ENCODE measurements around the gene OR2L13.
"Not testable (repeated sequence)": the region's sequence is repeated elsewhere in the genome, so short reads cannot be mapped to it uniquely, and the experiment has no call there.

Gene OR2L13, protein sequence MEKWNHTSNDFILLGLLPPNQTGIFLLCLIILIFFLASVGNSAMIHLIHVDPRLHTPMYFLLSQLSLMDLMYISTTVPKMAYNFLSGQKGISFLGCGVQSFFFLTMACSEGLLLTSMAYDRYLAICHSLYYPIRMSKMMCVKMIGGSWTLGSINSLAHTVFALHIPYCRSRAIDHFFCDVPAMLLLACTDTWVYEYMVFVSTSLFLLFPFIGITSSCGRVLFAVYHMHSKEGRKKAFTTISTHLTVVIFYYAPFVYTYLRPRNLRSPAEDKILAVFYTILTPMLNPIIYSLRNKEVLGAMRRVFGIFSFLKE

DNA sequence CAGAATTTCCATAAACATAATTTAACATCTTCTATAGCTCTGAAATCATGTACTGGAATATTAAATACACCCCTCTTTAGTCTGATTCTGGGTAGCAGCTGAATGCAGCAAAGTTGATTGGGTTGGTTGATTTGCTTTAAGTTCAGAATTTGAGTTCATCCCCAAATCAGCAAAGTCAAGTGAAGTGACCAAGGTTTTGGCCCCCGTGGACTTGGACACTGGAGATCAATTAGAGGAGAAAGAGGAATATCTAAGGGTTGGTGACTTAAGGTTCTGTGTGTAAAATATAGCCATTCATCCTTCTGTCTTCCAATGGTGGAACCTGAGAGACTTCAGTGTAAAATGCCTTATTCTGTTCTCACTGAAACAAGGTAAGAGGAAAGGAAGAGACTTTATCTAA lies at the start of gene OR2L13:
Gene OR2L13 (plus strand): TSS at position 301 of the 400 bp plus-strand sequence. CDS start 4,192 bp downstream, outside the sequence.
- DNase-seq, result no peak

DNA sequence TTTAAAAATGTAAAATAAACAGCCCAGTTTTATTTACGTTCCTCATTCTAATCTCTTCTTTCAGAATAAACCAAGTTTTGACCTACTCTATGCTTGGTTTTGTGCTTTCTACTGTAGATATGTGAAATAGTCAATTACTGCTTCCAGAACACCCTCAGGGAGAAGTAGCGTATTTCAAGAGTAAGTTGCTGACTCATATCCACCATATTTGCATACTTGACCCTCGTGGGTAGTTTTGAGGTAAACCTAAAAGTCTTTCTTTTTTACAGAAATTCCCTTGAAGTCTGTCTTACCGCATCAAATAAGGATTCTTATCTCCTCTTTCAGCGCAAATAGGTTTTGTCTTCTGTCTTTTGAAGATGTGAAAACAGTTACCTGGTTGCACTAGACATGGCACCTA lies 49.8 kb upstream of the OR2L13 start:
- DNase-seq, result no peak

DNA sequence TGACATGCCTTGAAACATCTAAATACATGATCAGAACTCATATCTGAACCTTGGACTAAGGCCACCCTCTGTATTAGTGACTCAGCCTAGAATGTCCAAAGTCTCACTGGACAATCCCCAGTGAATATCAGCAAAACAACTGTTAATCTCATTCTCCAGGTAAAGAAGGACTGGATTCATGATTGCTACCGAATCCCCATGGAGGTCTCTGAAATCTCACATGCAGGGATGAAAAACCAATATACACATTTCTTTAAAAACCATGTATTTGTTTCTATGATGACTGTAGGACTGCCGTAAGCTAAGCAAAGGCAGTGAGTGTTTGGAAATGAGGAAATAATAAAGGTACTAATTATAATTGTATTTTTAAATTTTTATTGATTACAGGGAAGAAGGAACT lies 48.4 kb upstream of the OR2L13 start, which contains the start of gene OR2L3:
Gene OR2L3 (plus strand): TSS at position 301 of the 400 bp plus-strand sequence. CDS start 13,846 bp downstream, outside the sequence.
- DNase-seq, result no peak

DNA sequence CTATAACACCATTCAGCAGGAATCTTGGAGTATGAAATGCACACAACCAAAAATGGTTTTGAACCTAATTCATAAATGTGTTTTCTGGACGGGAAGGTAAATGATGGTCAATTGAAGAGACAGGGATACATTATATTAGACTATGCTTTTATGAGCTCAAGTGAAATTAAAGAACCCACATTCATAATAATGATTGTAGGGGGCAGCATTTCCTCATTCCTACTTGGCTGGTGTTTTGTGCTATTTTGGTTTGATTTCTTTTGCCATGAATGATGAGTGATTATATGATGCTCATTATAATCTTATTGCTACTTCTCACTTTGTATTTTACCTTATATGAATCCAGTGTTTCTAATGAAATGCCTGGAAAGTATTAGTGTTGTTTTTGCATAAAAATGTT lies 48.0 kb upstream of the OR2L13 start:
- no peak for DNase-seq

DNA sequence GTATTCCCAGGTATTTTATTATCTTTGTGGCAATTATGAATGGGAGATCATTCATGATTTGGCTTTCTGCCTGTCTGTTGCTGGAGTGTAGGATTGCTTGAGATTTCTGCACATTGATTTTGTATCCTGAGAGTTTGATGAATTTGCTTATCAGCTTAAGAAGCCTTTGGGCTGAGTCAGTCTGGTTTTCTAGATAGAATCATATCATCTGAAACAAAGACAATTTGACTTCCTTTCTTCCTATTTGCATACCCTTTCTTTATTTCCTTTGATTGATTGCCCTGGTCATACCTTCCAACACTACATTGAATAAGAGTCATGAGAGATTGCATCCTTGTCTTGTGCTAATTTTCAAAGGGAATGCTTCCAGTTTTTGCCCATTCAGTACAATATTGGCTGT lies 40.3 kb upstream of the OR2L13 start:
- DNase-seq, result no peak

DNA sequence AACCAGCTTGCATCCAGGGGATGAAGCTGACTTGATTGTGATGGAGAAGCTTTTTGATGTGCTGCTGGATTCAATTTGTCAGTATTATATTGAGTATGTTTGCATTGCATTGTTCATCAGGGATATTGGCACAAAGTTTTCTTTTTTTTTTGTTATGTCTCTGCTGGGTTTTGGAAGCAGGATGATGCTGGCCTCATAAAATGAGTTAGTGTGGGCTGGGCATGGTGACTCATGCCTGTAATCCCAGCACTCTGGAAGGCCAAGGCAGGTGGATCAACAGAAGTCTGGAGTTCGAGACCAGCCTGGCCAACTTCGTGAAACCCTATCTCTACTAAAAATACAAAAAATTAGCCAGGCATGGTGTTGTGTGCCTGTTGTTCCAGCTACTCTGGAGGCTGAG lies 39.7 kb upstream of the OR2L13 start:
- no peak for DNase-seq

DNA sequence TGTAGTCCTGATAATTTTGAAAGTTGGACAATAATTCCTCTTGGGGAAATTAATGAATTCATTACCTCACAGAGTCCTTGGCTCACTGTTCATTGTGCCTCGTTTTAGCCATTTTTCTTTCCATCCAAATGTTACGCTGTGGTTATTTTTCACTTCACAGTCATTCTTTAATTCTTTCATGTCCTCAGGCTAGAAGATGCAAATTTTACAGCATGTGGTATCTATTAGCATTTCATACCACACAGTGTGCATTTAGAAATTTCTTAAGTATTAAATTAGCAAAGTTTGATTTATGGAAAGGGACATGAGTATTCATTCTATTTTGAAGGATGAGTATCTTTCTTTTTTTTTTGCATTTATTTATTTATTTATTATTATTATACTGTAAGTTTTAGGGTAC lies 29.9 kb upstream of the OR2L13 start:
- DNase-seq, result no peak

DNA sequence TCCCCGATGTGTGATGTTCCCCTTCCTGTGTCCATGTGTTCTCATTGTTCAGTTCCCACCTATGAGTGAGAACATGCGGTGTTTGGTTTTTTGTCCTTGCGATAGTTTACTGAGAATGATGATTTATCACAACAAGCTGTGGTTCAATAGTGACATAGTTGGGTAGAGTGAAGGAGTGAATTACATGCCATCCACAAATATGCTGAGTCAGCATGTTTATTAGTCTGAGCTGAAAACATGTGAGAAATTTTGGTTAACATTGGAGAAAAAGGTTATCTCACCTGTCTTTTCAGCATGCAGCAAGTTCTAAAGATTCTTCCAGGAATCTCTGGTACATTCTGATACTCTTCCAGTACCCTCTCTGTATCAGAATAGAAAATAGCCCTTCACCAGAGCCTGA lies 29.4 kb upstream of the OR2L13 start:
- DNase-seq, result no peak

DNA sequence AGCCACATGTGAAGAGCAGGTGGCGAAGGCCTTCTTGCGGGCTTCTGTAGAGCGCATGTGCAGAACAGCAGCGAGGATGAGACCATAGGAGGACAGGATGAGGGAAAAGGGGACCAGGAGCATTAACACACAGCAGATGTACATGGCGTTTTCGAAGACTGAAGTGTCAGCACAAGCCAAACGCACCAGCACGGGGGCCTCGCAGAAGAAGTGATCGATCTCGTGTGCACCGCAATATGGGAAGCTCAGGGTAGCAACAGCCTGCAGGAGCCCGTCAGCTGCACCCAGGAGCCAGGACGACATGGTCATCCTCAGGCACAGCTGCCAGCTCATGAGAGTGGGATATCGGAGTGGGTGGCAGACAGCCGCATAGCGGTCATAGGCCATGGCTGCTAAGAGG lies 11.1 kb upstream of the OR2L13 start:
- not testable (repeated sequence) for DNase-seq

DNA sequence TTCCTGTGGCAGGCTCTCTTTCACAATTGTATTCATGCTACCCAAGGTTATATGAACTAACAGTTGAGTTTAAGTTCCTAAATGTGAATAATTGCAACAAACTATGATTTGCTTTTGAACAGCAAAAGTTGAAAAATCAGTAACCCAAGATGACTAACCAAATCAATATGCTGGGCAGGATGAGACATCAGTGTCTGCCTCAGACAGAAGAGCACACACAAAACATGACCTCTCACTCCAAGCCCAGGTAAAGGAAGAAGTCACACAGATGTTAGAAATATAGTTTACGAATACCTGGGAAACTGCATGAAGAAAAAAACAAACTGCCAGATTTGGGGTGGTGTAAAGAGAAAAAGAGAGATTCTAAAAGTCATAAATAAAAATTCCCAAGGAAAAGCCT lies 3.5 kb downstream of the OR2L13 start:
- DNase-seq, result no peak

DNA sequence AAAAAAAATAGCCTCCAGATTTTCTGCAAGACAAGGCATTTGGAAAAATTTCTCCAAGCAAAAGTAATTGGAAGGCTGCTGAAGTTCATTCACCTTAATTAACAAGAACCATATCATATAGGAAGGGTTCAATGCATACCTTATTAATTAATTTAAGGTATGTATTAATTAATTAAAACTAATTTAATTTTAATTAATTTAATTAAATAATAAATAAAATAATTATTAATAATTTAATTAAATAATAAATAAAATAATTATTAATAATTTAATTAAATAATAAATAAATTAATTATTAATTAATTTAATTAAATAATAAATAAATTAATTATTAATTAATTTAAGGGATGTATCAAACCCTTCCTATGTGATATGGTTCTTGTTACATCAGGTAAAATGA lies 7.9 kb downstream of the OR2L13 start:
- DNase-seq, result no peak

DNA sequence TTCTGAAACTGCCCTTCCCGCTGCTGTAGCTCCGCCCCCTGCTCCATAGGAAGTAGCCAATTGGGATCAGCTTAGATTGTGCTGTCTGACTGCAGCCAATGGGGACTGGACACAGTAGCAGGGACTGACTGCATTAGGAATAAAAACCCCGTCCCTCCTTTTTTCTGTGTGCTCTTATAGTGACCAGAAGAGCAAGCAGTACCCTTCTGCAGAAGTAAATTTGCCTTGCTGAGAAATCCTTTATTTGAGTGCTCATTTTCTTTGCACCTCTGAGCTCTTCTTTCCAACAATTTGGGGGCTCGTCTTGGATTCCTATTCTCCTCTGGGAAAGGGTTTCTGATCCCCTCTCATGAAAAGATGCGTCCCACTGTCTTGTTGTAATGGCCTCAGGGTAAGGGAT lies 16.2 kb downstream of the OR2L13 start:
- DNase-seq, result no peak

DNA sequence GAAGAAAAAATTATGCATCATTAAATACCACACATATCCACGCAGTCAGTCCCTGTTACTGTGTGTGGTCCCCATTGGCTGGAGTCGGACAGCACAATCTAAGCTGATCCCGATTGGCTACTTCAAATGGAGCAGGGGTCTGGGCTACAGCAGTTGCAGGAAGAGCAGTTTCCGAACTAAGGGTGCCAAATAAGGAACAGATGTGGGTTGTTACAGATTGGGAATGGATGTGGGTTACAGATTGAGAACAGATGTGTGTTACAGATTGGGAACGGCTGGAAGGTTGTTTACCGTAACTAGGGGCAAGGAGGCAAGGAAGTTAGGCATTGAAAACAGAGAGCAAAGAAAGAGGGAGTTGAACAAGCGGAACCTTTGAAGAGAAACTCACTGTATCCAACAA lies 19.9 kb downstream of the OR2L13 start:
- no peak for DNase-seq

DNA sequence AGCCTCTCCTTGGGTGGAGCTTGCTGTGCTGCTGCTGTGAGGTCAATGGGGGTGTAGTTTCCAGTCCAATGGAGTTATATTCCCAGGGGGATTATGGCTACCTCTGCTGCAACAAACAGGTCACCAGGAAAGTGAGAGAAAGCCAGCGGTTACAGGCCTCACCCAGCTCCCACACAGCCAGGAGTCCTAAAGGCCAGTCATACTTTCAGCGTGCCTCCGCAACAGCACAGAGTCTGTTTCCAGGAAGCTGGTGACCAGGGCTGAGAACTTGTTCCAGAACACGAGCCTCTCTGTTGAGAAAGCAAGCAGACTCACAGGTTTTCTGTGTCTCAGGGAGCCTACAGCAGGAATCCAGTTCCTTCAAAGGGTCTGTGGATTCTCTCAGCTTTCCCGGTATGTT lies 32.7 kb downstream of the OR2L13 start:
- no peak for DNase-seq

DNA sequence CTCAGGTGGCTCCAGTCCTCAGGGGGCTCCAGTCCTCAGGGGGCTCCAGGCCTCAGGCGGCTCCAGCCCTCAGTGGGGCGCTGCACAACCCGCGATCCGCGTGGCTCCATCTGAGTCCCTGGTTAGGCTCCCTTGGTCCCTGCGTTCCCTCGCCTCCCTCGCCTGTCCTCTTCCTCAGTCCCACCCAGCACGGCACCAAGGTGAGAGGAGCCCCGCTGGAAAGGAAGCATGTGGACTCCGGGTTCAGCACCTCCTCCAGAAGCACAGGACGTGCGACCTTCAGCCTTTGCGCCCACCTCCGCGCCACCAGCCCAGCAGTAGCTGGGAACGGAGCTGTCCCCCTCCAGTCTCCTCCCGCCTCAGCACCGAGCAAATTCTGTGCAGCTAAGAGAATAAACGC lies 41.8 kb downstream of the OR2L13 start:
- DNase-seq, result no peak

DNA sequence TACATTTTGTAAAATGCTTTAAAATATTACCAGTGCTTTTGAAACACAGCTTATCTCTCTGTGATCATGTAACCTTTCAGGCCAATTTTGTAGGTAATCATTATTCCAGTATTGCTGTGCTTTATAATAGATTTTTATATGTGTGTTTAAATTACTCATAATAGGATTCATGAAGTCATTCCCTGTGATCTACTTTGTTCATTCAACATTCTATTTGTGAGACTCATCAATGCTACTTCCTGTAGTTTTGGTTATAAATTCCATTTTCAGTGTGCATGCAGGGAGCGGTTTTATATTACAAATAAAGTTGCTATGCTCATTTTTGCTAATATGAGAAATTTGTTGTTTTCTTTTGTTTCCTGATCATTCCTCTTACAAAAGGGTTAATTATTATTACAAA lies 45.9 kb downstream of the OR2L13 start:
- DNase-seq, result no peak

DNA sequence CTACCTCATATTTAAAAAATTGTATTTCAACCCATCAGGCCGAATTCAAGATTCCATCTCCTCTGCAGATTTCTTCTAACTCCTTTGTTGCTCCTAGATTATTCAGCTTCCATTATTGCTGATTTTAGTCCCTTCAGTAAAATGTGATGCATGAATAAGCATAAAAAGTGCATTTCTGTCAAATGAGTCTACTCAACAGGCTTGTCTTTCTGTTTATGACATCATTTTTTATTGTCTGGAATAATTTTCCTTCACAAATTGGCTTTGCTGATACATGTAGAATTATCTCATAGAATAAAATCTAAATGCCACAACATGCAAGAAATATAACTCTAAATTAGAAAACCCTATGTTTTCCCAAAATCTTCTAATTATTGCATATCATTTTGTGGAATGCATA lies 48.3 kb downstream of the OR2L13 start:
- DNase-seq, result no peak

DNA sequence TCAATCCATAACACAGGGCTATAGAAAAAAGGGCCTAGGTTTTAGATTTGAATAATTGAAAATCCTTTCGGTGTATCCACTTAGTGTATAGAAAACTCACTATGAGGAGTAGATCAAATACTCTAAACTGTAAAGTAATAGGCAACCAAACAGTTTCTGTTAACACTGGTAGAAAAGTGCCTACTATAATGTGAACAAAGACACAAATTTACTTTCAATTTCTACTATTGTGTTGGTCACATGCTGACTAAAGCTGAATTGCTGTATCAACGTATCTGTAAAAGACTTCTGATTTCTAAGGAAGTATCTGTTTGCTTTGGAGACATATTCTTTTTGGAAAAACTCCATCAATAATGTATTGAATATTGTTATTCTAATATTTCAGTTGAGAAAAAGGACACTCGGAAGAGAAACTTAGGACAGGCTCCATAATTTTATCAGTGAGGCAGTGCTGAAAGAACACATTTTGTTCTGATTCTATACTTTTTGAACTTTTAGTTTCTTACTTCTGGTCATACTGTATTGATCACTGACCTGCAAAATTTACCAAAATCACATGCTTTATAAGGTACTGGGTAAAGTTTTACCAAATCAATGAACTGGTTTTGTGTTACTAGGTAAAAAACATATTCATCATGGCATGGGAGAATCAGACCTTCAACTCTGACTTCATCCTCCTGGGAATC lies 49.7 kb downstream of the OR2L13 start, which contains the start of gene OR2M5:
Gene OR2M5 (plus strand): TSS at position 636 of the 686 bp plus-strand sequence. CDS start 0 bp downstream, at position 636.
- no peak for DNase-seq
